Prostate gland (tissue), 2 donors: ENCODE results near the gene APOBEC3B.

Experiments used
- CTCF ChIP-seq, 4 experiments: fragments of 200-600 bp in 2 of 4; fragments of 450-650 bp in 2 of 4; sonication (generic) in 2 of 4; IDR thresholded peaks; 1 replicate in 3 of 4; 2 replicates in 1 of 4; pipeline ENCODE4 v1.5.1; 2016 to 2019; ENCODE audit warnings: antibody characterized with exemption in 4 of 4, mild to moderate bottlenecking in 2 of 4, moderate library complexity in 2 of 4
- POLR2A ChIP-seq: fragments of 450-650 bp; IDR thresholded peaks from one replicate; pipeline ENCODE4 v1.6.1; 2016; ENCODE audit warnings: antibody characterized with exemption, mild to moderate bottlenecking
- POLR2AphosphoS5 ChIP-seq: sonication (generic); formaldehyde crosslinking; IDR thresholded peaks from one replicate; pipeline ENCODE4 v1.6.1; 2017; ENCODE audit warnings: antibody characterized with exemption

- TF ChIP-seq CTCF (IDR thresholded peaks at IDR 0.05) (no peak), POLR2AphosphoS5 (no peak), POLR2A (no peak)
Measured at GRCh38 chr22:38966942-38967341, 15.2 kb upstream of the APOBEC3B start.
